ENCODE results near the gene BCAS3.

Gene BCAS3

GRCh38 chr17:61390479-61390791, 712.8 kb downstream of the BCAS3 start:
- TF ChIP-seq, protein P1, sequence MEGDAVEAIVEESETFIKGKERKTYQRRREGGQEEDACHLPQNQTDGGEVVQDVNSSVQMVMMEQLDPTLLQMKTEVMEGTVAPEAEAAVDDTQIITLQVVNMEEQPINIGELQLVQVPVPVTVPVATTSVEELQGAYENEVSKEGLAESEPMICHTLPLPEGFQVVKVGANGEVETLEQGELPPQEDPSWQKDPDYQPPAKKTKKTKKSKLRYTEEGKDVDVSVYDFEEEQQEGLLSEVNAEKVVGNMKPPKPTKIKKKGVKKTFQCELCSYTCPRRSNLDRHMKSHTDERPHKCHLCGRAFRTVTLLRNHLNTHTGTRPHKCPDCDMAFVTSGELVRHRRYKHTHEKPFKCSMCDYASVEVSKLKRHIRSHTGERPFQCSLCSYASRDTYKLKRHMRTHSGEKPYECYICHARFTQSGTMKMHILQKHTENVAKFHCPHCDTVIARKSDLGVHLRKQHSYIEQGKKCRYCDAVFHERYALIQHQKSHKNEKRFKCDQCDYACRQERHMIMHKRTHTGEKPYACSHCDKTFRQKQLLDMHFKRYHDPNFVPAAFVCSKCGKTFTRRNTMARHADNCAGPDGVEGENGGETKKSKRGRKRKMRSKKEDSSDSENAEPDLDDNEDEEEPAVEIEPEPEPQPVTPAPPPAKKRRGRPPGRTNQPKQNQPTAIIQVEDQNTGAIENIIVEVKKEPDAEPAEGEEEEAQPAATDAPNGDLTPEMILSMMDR (IDR thresholded peaks at IDR 0.05) = no peak
- Mint-ChIP-seq H3K4me3 (no peak overlapping the region), H3K9me3 (no peaks in the 10 kb centered on the region), H3K4me1 (peaks cover 50% of the 10 kb centered on the region), H3K27ac (no peak overlapping the region), H3K36me3 (ENCODE audit: low read depth) (no peaks in the 10 kb centered on the region), H3K27me3 (ENCODE audit: low read depth, poor library complexity) (peaks cover 53% of the 10 kb centered on the region)
- no peak for DNase-seq

- no peak overlapping the region for H3K4me3 Mint-ChIP-seq
Observed at GRCh38 chr17:61391595-61392291, 714.1 kb downstream of the BCAS3 start.

GRCh38 chr17:61392679-61393078, 715.0 kb downstream of the BCAS3 start:
- Mint-ChIP-seq H3K4me3 (no peak overlapping the region), H3K36me3 (ENCODE audit: low read depth) (no peaks in the 10 kb centered on the region), H3K27me3 (ENCODE audit: low read depth, poor library complexity) (peaks cover 69% of the 10 kb centered on the region), H3K27ac (no peak overlapping the region), H3K9me3 (no peaks in the 10 kb centered on the region), H3K4me1 (peaks cover 44% of the 10 kb centered on the region)
- TF ChIP-seq, protein P1 (IDR thresholded peaks at IDR 0.05) = no peak
- DNase-seq = no peak

More at GRCh38 chr17:61391595-61392291, 714.1 kb downstream of the BCAS3 start:
- Mint-ChIP-seq H3K27me3 (ENCODE audit: low read depth, poor library complexity) (peaks cover 66% of the 10 kb centered on the region), H3K27ac (no peak overlapping the region), H3K9me3 (no peaks in the 10 kb centered on the region), H3K4me1 (peaks cover 44% of the 10 kb centered on the region), H3K36me3 (ENCODE audit: low read depth) (no peaks in the 10 kb centered on the region)
- DNase-seq = no peak
- TF ChIP-seq, protein P1 (IDR thresholded peaks at IDR 0.05) = no peak

DNA sequence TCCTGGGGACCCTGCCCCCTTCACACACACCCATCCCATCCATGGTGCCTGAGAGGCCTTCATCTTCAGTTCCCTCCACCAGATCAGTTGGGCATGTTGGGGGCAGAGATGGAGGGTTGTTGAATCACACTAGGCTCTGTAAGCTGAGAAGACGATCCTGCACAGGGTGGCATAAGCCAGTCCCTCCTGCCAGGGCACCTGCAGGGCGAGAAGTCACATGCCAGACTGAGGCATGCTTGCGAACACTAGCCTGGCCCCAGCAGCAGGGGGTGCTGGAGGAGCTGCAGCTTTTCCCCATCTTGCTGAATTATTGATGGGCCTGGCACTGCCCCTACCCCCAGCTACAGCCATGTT, 715.9 kb downstream of the BCAS3 start:
- no peak overlapping the region for H3K27ac Mint-ChIP-seq
- peaks cover 78% of the 10 kb centered on the region for H3K27me3 Mint-ChIP-seq (ENCODE audit: low read depth, poor library complexity)
- no peaks in the 10 kb centered on the region for H3K36me3 Mint-ChIP-seq (ENCODE audit: low read depth)
- no peak for DNase-seq
- no peaks in the 10 kb centered on the region for H3K9me3 Mint-ChIP-seq
- H3K4me1 Mint-ChIP-seq = peaks cover 48% of the 10 kb centered on the region
- TF ChIP-seq, protein P1 (IDR thresholded peaks at IDR 0.05) = no peak
- no peak overlapping the region for H3K4me3 Mint-ChIP-seq

DNA sequence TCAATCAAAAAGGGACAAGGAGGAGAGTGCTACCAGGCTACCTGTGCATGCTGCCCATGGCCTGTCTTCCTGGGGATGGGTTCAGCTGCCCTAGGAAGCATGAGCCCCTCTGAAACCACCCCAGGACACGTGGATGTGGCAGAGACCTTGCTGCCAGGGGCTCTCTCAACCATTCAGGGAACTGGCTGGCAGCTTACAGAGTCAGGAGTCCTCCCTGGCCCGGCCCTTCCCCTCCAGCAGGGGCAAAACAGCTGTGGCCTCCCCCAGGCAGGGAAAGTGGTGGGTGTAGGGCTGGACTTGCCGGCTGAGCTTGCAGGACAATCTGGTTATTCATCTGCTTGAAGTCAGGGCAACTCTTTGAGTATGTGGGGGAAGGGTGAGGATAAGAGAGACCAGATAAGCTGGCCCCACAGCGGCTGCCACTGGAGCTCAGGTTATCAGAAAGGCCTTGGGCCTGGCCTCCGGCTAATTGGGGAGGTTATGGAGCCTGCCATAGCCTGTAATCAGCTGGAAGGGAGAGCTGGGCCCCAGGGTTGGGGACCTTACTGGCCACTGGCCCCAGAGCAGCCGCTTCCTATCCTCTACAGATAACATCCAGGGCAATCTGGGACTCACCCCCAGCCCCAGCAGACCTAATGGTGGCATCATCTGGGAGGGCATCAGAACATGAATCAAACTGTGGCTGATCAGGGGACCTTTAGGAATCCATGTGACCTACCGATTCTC, 716.4 kb downstream of the BCAS3 start:
- no peak for DNase-seq
- TF ChIP-seq, protein P1 (IDR thresholded peaks at IDR 0.05) = no peak
- Mint-ChIP-seq H3K27ac (no peak overlapping the region), H3K4me3 (no peak overlapping the region), H3K4me1 (peaks cover 47% of the 10 kb centered on the region), H3K27me3 (ENCODE audit: low read depth, poor library complexity) (peaks cover 83% of the 10 kb centered on the region), H3K36me3 (ENCODE audit: low read depth) (no peaks in the 10 kb centered on the region), H3K9me3 (no peaks in the 10 kb centered on the region)

Data from nephron progenitor cell (in vitro differentiated cells).